ENCODE results near the gene CENPVL3.
"Not testable (repeated sequence)": the region's sequence is repeated elsewhere in the genome, so short reads cannot be mapped to it uniquely, and the experiment has no call there.

The CENPVL3 gene

GRCh38 chrX:51618241-51619155 is at the start of gene CENPVL3:
Gene CENPVL3, minus strand, starts transcription at chrX:51618912. Its CDS starts 39 bp downstream, at chrX:51618873.
- not testable (repeated sequence) for DNase-seq (ENCODE audit: low read depth)

GRCh38 chrX:51665981-51666380 is 47.3 kb upstream of the CENPVL3 start:
- DNase-seq (ENCODE audit: low read depth), result no peak

- no peak for DNase-seq (ENCODE audit: low read depth)
Observed at GRCh38 chrX:51643377-51643776, 24.7 kb upstream of the CENPVL3 start.

GRCh38 chrX:51641421-51642021 is 22.8 kb upstream of the CENPVL3 start:
- DNase-seq (ENCODE audit: low read depth), result peak; percentile 47

- not testable (repeated sequence) for DNase-seq (ENCODE audit: low read depth)
Observed at GRCh38 chrX:51636511-51636910, 17.8 kb upstream of the CENPVL3 start.

GRCh38 chrX:51614353-51615012 is 4.2 kb downstream of the CENPVL3 start:
- DNase-seq (ENCODE audit: low read depth), result peak; percentile 43

- peak; percentile 19 for DNase-seq (ENCODE audit: low read depth)
Observed at GRCh38 chrX:51608766-51609165, 9.9 kb downstream of the CENPVL3 start.

GRCh38 chrX:51608126-51608525 is 10.6 kb downstream of the CENPVL3 start:
- DNase-seq (ENCODE audit: low read depth), result peak; percentile 43

GRCh38 chrX:51606446-51606845 is 12.3 kb downstream of the CENPVL3 start:
- DNase-seq (ENCODE audit: low read depth), result no peak

- no peak for DNase-seq (ENCODE audit: low read depth)
Observed at GRCh38 chrX:51598899-51599298, 19.8 kb downstream of the CENPVL3 start.

GRCh38 chrX:51571874-51572273 is 46.8 kb downstream of the CENPVL3 start:
- DNase-seq (ENCODE audit: low read depth), result no peak

- DNase-seq (ENCODE audit: low read depth), result peak; percentile 66
Observed at GRCh38 chrX:51569561-51569960, 49.2 kb downstream of the CENPVL3 start.

GRCh38 chrX:51568586-51568985 is 50.1 kb downstream of the CENPVL3 start:
- DNase-seq (ENCODE audit: low read depth), result peak; percentile 78
